ENCODE data around the gene HMGCL. TPM values are rescaled to one million over a fixed set of nuclear protein-coding genes. Genes with fewer than 3 reads are reported as not detected.
A peak's percentile ranks its signal among the peaks of the same experiment; 100 is the strongest.

Gene HMGCL
- total RNA-seq, 2 experiments from 2014 or later = 31.9 to 46.0 TPM

DNA sequence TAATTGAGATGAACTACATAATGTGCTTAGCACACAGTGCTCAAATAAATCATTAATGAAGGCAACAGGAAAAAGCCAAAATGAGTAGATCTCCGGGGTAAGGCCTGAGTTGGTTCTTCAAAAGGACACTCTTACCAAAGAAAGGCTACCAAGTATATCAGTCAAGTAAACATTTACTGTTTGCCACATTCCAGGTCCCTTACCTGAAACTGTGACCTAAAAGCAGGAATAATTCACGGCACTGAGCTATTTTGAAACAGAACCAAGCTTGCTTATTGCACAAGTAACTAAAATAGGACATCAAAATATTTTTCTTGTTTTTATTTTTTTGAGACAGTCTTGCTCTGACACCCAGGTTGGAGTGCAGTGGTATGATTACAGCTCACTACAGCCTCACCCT lies 49.0 kb downstream of the HMGCL start:
- Mint-ChIP-seq H3K27ac (no peak overlapping the region), H3K4me3 (peak overlapping the region; percentile 87), H3K27me3 (no peaks in the 10 kb centered on the region), H3K36me3 (ENCODE audit: low read depth) (peaks cover 5% of the 10 kb centered on the region), H3K4me1 (peaks cover 38% of the 10 kb centered on the region), H3K9me3 (ENCODE audit: low read depth) (no peaks in the 10 kb centered on the region)
- no peak for DNase-seq
- ChIA-PET CTCF (interaction anchor here (0.6 to 2.3 kb wide), 5 partner anchors 34 to 313 kb away, joined by 3 to 7 read pairs (median 4); no protein-coding TSS in a partner anchor), POLR2A (no interaction called here)
- ATAC-seq = no peak
- intact Hi-C loops (cut with DNase I, micrococcal nuclease) = loop anchor here in 1 of 2 experiments (10.0 kb wide), 1 partner anchor 619 kb away; no protein-coding TSS in a partner anchor

DNA sequence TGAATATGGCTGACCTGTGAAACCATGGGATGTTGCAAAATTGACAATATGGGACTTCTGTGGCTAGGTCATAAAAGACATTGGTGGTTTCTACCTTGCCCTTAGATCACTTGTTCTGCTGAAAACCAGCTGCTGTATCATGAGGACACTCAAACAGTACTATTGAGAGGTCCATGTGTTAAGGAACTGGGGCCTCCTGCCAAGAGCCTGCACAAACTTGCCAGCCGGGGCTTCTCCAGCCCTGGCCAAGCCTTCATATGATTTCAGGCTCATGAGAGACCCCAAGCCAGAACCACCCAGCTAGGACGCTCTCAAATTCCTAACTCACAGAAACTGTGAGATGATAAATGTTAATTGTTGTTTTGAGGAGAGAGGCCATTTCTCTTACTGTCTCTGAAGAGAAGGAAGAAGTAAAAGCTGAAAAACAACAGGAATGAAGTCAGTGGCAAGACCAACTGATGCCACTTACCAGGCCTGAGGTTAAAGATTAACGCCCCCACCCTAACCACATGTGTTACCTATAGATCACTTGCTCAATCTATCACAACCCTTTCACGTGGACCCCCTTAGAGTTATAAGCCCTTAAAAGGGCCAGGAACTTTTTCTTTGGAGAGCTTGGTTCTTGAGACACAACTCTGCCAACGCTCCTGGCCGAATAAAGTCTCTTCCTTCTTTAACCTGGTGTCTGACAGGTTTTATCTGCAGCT lies 50.9 kb downstream of the HMGCL start:
- Mint-ChIP-seq H3K27me3 (no peaks in the 10 kb centered on the region), H3K36me3 (ENCODE audit: low read depth) (no peaks in the 10 kb centered on the region), H3K9me3 (ENCODE audit: low read depth) (no peaks in the 10 kb centered on the region), H3K4me1 (peaks cover 26% of the 10 kb centered on the region), H3K4me3 (no peak overlapping the region), H3K27ac (no peak overlapping the region)
- intact Hi-C loops (cut with DNase I, micrococcal nuclease) = loop anchor here in 1 of 2 experiments (5.0 to 10.0 kb wide), 2 partner anchors 253 to 620 kb away; no protein-coding TSS in a partner anchor
- no peak for DNase-seq
- no peak for ATAC-seq
- POLR2A ChIA-PET = interaction anchor here (0.6 kb wide), 1 partner anchor 37 kb away, joined by 3 read pairs; no protein-coding TSS in a partner anchor
- CTCF ChIA-PET = interaction anchor here (0.5 to 2.3 kb wide), 6 partner anchors 28 to 678 kb away, joined by 3 to 5 read pairs (median 4); no protein-coding TSS in a partner anchor

DNA sequence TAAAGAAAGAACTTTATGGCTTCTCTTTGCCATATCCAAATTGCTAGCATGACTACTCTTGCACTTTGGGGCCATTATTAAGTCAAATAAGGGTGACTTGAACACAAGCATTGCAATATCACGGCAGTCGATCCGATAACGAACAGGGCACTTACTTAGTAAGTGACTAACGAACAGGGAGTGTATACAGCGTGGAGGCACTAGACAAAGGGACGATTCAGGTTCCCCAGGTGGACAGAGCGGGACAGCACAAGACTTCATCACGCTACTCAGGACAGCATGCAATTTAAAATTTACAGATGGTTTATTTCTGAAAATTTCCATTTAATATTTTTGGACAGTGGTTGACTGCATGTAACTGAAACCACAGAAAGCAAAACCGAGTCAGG lies 52.4 kb downstream of the HMGCL start:
- ChIA-PET CTCF (no interaction called here), POLR2A (no interaction called here)
- intact Hi-C loops (cut with DNase I, micrococcal nuclease) = loop anchor here (1.0 to 10.0 kb wide), 5 partner anchors 30 to 622 kb away; partner anchors contain the start of genes FUCA1 (in 2 of the 2) and ELOA (in 1 of the 2)
- ATAC-seq = no peak
- no peak overlapping the region for H3K4me3 Mint-ChIP-seq
- no peaks in the 10 kb centered on the region for H3K27me3 Mint-ChIP-seq
- no peaks in the 10 kb centered on the region for H3K9me3 Mint-ChIP-seq (ENCODE audit: low read depth)
- H3K36me3 Mint-ChIP-seq (ENCODE audit: low read depth) = peaks cover 3% of the 10 kb centered on the region
- no peak for DNase-seq
- peaks cover 23% of the 10 kb centered on the region for H3K4me1 Mint-ChIP-seq
- no peak overlapping the region for H3K27ac Mint-ChIP-seq

DNA sequence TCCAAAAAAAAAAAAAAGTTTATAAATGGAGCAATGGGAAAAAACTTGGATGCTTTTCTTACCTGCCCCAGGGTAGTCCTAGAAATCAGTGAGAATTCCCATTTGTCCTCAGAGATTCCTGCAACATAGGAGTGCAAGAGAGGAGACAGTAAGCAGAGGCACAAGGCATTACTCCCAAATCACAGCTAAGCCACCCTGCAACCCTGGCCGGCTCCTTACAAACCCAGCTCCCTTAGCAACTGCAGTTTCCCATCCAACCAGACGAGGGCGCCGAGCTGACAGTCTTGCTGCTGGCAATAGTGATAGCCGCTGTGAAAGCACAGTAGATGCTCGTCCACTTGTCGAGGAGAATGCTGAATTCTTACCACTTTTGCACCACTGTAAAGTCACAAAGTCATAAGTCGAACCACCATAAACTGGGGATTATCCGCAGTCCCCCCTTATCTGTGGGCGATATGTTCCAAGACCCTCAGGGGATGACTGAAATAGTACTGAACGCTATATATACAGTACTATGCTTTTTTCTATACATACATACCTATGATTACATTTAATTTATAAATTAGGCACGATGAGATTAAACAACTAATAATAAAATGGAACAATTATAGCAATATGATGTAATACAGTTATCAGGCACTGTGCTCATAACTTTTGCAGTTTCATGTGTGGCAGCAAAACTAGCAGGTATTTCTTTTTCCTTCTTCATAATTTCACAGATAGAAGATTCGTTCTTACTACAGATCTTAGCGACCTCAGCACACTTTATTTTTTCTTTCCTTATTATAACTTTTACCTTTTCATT lies 53.0 kb downstream of the HMGCL start:
- Mint-ChIP-seq H3K27ac (no peak overlapping the region), H3K9me3 (ENCODE audit: low read depth) (no peaks in the 10 kb centered on the region), H3K4me1 (peaks cover 22% of the 10 kb centered on the region), H3K4me3 (no peak overlapping the region), H3K36me3 (ENCODE audit: low read depth) (peaks cover 3% of the 10 kb centered on the region), H3K27me3 (no peaks in the 10 kb centered on the region)
- intact Hi-C loops (cut with DNase I, micrococcal nuclease) = loop anchor here (1.0 to 10.0 kb wide), 5 partner anchors 29 to 623 kb away; partner anchors contain the start of genes FUCA1 (in 2 of the 2) and ELOA (in 1 of the 2)
- DNase-seq (peak; percentile 94), ATAC-seq (peak; percentile 95)
- POLR2A ChIA-PET = interaction anchor here (0.6 to 1.4 kb wide), 4 partner anchors 31 to 144 kb away, joined by 3 to 7 read pairs (median 4); partner anchors contain the start of gene RPL11
- CTCF ChIA-PET = interaction anchor here (0.6 to 3.0 kb wide), 44 partner anchors 8 to 340 kb away, joined by 3 to 31 read pairs (median 4); partner anchors contain the start of genes CNR2, GALE, MYOM3 and PNRC2

DNA sequence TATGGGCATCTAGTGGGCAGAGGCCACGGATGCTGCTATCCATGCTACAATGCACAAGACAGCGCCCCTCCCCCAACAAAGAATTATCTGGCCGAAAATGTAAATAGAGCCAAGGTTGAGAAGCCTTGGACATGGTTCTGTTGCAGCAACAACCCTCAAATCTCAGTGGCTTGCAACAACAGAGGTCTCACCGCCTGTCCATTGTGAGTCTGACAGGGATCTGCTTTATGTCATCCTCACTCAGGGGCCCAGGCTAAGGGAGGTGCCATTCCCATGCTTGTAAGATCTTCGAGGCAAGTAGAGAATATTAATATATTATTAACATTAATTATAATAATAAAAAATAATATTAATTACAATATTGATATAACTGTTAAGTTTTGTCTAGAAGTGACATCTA lies 56.5 kb downstream of the HMGCL start:
- ChIA-PET CTCF (interaction anchor here (0.6 to 1.6 kb wide), 4 partner anchors 30 to 148 kb away, joined by 3 to 5 read pairs (median 4); no protein-coding TSS in a partner anchor), POLR2A (no interaction called here)
- H3K27me3 Mint-ChIP-seq = no peaks in the 10 kb centered on the region
- no peak for ATAC-seq
- peaks cover 2% of the 10 kb centered on the region for H3K4me1 Mint-ChIP-seq
- no peak overlapping the region for H3K4me3 Mint-ChIP-seq
- no peaks in the 10 kb centered on the region for H3K9me3 Mint-ChIP-seq (ENCODE audit: low read depth)
- intact Hi-C loops (cut with DNase I, micrococcal nuclease) = no loop called here
- H3K27ac Mint-ChIP-seq = no peak overlapping the region
- peaks cover 7% of the 10 kb centered on the region for H3K36me3 Mint-ChIP-seq (ENCODE audit: low read depth)
- no peak for DNase-seq

DNA sequence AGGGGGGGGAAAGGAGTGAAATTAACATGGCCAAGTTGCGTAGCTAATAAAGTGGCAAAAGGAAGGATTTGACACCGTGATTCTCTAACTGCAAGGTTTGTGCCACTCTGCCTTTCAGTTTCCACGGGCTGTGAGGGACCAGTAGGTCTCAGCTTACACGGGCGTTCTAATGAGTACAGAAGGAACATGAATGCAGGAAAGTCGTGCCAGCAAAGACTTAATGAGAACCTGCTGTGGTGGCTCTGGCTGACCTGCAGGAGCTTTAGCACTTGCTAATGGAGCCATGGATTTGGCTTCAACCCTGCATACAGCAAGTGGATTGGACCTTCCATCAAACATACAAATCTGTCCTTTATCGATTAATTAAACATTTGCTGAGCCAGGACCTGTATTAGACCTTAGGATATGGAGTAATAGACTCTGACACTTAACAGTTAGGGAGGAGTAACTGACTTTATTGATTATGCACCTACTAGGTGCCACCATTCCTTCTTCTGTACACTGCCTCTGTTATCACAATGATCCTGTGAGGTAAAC lies 62.1 kb downstream of the HMGCL start:
- peaks cover 5% of the 10 kb centered on the region for H3K4me1 Mint-ChIP-seq
- H3K27me3 Mint-ChIP-seq = no peaks in the 10 kb centered on the region
- no peak for ATAC-seq
- DNase-seq = no peak
- peaks cover 39% of the 10 kb centered on the region for H3K36me3 Mint-ChIP-seq (ENCODE audit: low read depth)
- ChIA-PET POLR2A (no interaction called here), CTCF (interaction anchor here (0.7 to 1.6 kb wide), 3 partner anchors 9 to 166 kb away, joined by 3 read pairs; no protein-coding TSS in a partner anchor)
- H3K27ac Mint-ChIP-seq = no peak overlapping the region
- no peaks in the 10 kb centered on the region for H3K9me3 Mint-ChIP-seq (ENCODE audit: low read depth)
- intact Hi-C loops (cut with DNase I, micrococcal nuclease) = no loop called here
- no peak overlapping the region for H3K4me3 Mint-ChIP-seq

DNA sequence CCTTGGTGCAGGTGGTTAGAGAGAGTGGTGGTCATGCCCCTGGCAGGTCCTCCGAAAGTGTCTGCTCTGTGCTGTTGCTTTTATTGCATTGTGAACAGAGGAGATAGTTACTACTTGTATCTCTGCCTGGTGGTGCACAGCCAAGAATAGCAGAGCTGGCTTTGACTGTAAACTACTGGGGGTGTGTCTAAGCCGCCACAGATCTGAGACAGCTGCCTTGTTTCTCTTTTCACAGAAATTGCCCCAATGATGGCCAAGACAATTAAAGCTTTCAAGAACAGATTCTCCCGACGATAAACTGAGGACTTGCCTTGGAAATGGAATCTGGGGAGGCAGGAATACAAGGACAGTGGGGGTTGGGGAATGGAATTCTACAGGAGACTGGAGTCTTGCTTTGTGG lies 66.0 kb downstream of the HMGCL start:
- DNase-seq (no peak), ATAC-seq (no peak)
- ChIA-PET POLR2A (interaction anchor here (0.5 kb wide), 1 partner anchor 217 kb away, joined by 3 read pairs; no protein-coding TSS in a partner anchor), CTCF (no interaction called here)
- Mint-ChIP-seq H3K4me1 (peaks cover 5% of the 10 kb centered on the region), H3K36me3 (ENCODE audit: low read depth) (peaks cover 65% of the 10 kb centered on the region), H3K27ac (no peak overlapping the region), H3K27me3 (no peaks in the 10 kb centered on the region), H3K4me3 (no peak overlapping the region), H3K9me3 (ENCODE audit: low read depth) (no peaks in the 10 kb centered on the region)
- intact Hi-C loops (cut with DNase I, micrococcal nuclease) = no loop called here

DNA sequence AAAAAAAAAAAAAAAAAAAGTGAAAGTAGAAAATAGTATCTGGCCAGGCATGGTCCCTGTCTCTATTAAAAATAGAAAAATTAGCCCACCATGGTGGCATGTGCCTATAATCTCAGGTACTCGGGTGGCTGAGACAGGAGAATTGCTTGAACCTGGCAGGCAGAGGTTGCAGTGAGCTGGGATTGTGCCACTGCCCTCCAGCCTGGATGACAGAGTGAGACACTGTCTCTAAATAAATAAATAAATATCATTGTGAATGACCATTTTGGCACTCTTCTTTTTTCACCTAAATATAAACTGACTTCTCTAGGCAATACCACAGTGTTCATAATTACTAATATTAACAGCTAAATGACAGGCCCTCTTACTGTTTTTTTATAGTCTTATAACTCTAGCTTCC lies 67.4 kb downstream of the HMGCL start:
- ATAC-seq (no peak), DNase-seq (no peak)
- no peaks in the 10 kb centered on the region for H3K27me3 Mint-ChIP-seq
- ChIA-PET POLR2A (interaction anchor here (0.7 kb wide), 1 partner anchor 29 kb away, joined by 5 read pairs; no protein-coding TSS in a partner anchor), CTCF (interaction anchor here (0.6 to 0.7 kb wide), 3 partner anchors 50 to 458 kb away, joined by 3 to 4 read pairs (median 3); no protein-coding TSS in a partner anchor)
- H3K4me1 Mint-ChIP-seq = peaks cover 5% of the 10 kb centered on the region
- H3K4me3 Mint-ChIP-seq = no peak overlapping the region
- H3K27ac Mint-ChIP-seq = no peak overlapping the region
- intact Hi-C loops (cut with DNase I, micrococcal nuclease) = no loop called here
- H3K9me3 Mint-ChIP-seq (ENCODE audit: low read depth) = no peaks in the 10 kb centered on the region
- H3K36me3 Mint-ChIP-seq (ENCODE audit: low read depth) = peaks cover 73% of the 10 kb centered on the region

DNA sequence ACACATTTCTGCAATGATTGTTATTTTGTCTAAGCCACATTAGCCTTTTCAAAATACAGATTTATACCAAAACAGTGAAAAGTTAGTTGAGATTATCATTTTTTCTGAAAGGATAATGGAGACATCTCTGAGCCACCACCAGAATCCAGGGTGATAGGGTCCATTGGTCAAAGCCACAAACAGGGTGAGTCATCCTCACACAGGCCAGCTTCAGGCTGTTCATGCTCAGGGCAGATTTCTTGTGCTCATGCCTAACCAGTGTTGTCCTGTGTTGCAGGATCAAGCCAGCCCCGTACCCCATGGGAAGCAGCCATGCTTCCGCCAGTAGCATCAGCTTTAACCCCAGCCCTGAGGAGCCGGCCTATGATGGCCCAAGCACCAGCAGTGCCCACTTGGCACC lies 68.6 kb downstream of the HMGCL start:
- Mint-ChIP-seq H3K4me3 (no peak overlapping the region), H3K36me3 (ENCODE audit: low read depth) (peaks cover 78% of the 10 kb centered on the region), H3K9me3 (ENCODE audit: low read depth) (no peaks in the 10 kb centered on the region), H3K27ac (no peak overlapping the region), H3K4me1 (peaks cover 5% of the 10 kb centered on the region), H3K27me3 (no peaks in the 10 kb centered on the region)
- POLR2A ChIA-PET = no interaction called here
- CTCF ChIA-PET = interaction anchor here (0.6 kb wide), 1 partner anchor 12 kb away, joined by 3 read pairs; no protein-coding TSS in a partner anchor
- intact Hi-C loops (cut with DNase I, micrococcal nuclease) = no loop called here
- ATAC-seq = no peak
- DNase-seq = no peak

DNA sequence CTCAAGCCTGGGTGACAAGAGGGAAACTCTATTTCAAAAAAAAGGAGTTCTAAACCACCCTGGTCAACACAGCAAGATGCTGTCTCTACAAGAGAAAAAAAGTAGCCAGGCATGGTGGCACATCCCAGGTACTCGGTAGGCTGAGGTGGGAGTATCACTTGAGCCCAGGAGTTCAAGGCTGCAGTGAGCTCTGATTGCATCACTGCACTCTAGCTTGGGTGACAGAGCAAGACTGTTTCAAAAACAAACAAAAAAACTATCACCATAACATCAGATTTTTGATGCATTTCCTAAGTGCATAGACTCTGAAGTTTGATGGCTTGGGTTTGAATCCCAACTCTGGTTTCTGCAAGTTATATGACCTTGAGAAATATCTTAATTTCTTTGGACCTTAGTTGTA lies 72.3 kb downstream of the HMGCL start:
- DNase-seq (no peak), ATAC-seq (no peak)
- Mint-ChIP-seq H3K9me3 (ENCODE audit: low read depth) (no peaks in the 10 kb centered on the region), H3K36me3 (ENCODE audit: low read depth) (peaks cover 70% of the 10 kb centered on the region), H3K27me3 (no peaks in the 10 kb centered on the region), H3K4me1 (peaks cover 12% of the 10 kb centered on the region), H3K4me3 (no peak overlapping the region), H3K27ac (no peak overlapping the region)
- ChIA-PET CTCF (interaction anchor here (0.6 to 1.2 kb wide), 5 partner anchors 9 to 61 kb away, joined by 3 to 4 read pairs (median 3); partner anchors contain the start of genes ELOA, PITHD1 and RPL11), POLR2A (no interaction called here)
- intact Hi-C loops (cut with DNase I, micrococcal nuclease) = no loop called here

Measured in activated CD4-positive, alpha-beta T cell treated with anti-CD3 and anti-CD28 coated beads for 36 hours (primary cell).